Peyer's patch (tissue), 4 donors: ENCODE measurements around the gene PALM2AKAP2. TPM values are rescaled to one million over a fixed set of nuclear protein-coding genes. Genes with fewer than 3 reads are reported as not detected.

ENCODE experiments used
- DNase-seq, 3 donors: peaks; one replicate each; pipeline ENCODE4 v3.0.0-alpha.2; 2017 to 2019
- H3K27ac ChIP-seq, 4 donors: fragments of 200-600 bp; sonication (generic); one replicate each; pipeline ENCODE4 v1.5.1; 2016 to 2019
- H3K27me3 ChIP-seq, 2 donors: fragments of 200-600 bp; sonication (generic); one replicate each; pipeline ENCODE4 v1.5.1; 2019
- H3K36me3 ChIP-seq, 3 donors: fragments of 200-600 bp; sonication (generic); one replicate each; pipeline ENCODE4 v1.5.1; 2016 to 2019
- H3K4me1 ChIP-seq, 4 donors: fragments of 200-600 bp; sonication (generic); one replicate each; pipeline ENCODE4 v1.5.1; 2016 to 2019
- H3K4me3 ChIP-seq, 4 donors: fragments of 200-600 bp; sonication (generic); 1 replicate in 3 of 4; 2 replicates in 1 of 4; pipeline ENCODE4 v1.5.1; 2016 to 2019; ENCODE audit warnings: mild to moderate bottlenecking in 1 of 4
- H3K9me3 ChIP-seq, 4 donors: fragments of 200-600 bp; sonication (generic); one replicate each; pipeline ENCODE4 v1.5.1; 2016 to 2019; ENCODE audit warnings: mild to moderate bottlenecking in 1 of 4
- POLR2A ChIP-seq, 2 donors: fragments of 450-650 bp; IDR thresholded peaks; one replicate each; pipeline ENCODE4 v1.5.1; 2017; ENCODE audit warnings: antibody characterized with exemption in 2 of 2, mild to moderate bottlenecking in 2 of 2, moderate library complexity in 2 of 2
- total RNA-seq, 4 donors: library from RNA; depleted of rRNA; stranded (reverse); fragments of >200 nt; gene quantifications; one replicate each; pipeline ENCODE4 v1.1.0, GENCODE V29; 2016
- TF ChIP-seq, protein P1 (sequence below), 6 experiments: fragments of 450-650 bp in 4 of 6; fragments of 200-600 bp in 2 of 6; sonication (generic) in 1 of 6; IDR thresholded peaks; one replicate each; pipeline ENCODE4 v1.5.1; 2017 to 2019; ENCODE audit warnings: antibody characterized with exemption in 6 of 6, mild to moderate bottlenecking in 3 of 6, moderate library complexity in 1 of 6

PALM2AKAP2 gene
- 1 to 10 TPM in 2 of 4 donors, not detected in 2; 1.9 to 3.3 TPM for total RNA-seq

DNA sequence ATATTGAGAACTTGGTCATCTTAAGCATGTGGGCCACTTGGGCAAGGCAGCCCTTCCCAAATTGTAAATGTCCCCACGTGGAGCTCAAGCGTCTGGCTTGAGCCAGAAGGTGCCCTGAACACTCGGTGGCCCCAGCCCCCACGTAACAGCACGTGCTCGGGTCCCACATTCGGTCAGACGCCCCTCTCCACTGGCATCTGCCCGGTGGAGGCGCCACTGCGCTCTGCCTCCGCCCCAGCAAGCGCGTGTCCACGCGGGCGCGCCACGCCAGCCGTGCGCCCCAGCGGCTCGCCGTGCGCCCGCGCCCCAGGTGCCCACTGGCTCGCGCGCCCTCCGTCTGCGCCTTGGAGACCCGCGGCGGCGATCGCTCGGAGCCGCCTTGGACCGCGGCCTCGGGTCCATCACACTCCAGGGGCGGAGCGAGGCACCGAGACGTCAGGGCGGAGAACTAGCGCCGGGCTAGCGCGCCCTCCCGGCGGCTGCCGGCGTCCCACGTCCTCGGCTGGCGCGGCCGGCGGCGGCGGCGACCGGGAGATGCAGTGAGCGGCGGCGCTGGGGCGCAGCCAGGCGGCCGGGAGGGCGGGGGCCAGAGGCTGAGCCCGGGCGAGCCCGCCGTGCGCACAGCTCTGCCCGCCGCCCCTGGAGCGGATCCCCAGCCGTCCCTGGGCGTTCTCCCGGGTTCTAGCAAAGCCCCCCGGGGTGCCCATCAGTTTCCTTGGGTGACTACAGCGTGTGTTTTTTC lies at the start of gene PALM2AKAP2:
Gene PALM2AKAP2, plus strand, starts transcription at position 488 of the 742 bp plus-strand sequence. CDS start 291 bp downstream, outside the sequence.
- TF ChIP-seq, protein P1, sequence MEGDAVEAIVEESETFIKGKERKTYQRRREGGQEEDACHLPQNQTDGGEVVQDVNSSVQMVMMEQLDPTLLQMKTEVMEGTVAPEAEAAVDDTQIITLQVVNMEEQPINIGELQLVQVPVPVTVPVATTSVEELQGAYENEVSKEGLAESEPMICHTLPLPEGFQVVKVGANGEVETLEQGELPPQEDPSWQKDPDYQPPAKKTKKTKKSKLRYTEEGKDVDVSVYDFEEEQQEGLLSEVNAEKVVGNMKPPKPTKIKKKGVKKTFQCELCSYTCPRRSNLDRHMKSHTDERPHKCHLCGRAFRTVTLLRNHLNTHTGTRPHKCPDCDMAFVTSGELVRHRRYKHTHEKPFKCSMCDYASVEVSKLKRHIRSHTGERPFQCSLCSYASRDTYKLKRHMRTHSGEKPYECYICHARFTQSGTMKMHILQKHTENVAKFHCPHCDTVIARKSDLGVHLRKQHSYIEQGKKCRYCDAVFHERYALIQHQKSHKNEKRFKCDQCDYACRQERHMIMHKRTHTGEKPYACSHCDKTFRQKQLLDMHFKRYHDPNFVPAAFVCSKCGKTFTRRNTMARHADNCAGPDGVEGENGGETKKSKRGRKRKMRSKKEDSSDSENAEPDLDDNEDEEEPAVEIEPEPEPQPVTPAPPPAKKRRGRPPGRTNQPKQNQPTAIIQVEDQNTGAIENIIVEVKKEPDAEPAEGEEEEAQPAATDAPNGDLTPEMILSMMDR (IDR thresholded peaks at IDR 0.05) = peak in 3 of 6 experiments; percentile 33 to 42 (median 34)
- TF ChIP-seq POLR2A (IDR thresholded peaks at IDR 0.05) = no peak
- peak in 2 of 3 donors; percentile 52 to 68 for DNase-seq
- Histone ChIP-seq H3K36me3 (no peaks in the 10 kb centered on the region), H3K9me3 (no peaks in the 10 kb centered on the region), H3K4me3 (peak within 1 kb of the TSS; percentile 14 to 60 (median 38)), H3K4me1 (peaks cover 0 to 5% (median 2%) of the 10 kb centered on the region in 4 donors), H3K27ac (peak within 1 kb of the TSS in 2 of 4 donors; percentile 25 to 39), H3K27me3 (no peaks in the 10 kb centered on the region)

DNA sequence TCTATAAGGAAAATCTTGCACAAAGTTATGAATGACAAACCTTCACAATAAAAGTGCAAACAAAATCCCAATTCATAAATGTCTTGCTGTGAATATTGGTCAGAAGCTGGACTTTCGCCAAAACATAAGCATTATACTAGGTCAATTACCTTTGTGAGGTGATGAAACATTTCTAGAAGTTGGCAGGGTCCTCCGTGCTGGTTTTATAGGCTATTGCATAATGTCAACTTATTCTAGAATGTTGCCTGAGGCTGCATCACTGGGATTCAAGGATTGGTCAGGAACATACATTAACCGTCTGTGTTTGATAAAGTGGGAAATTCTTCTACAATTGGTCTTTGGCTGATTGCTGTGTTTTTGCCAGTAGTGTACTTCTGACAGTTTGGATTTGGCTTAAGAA lies 49.8 kb upstream of the PALM2AKAP2 start:
- DNase-seq = peak in 1 of 3 donors; percentile 48
- Histone ChIP-seq H3K9me3 (no peaks in the 10 kb centered on the region), H3K27me3 (no peaks in the 10 kb centered on the region), H3K4me1 (peaks cover 0 to 4% (median 0%) of the 10 kb centered on the region in 4 donors), H3K27ac (no peak overlapping the region), H3K36me3 (no peaks in the 10 kb centered on the region), H3K4me3 (no peak overlapping the region)
- TF ChIP-seq, protein P1 (IDR thresholded peaks at IDR 0.05) = no peak
- TF ChIP-seq POLR2A (IDR thresholded peaks at IDR 0.05) = no peak

DNA sequence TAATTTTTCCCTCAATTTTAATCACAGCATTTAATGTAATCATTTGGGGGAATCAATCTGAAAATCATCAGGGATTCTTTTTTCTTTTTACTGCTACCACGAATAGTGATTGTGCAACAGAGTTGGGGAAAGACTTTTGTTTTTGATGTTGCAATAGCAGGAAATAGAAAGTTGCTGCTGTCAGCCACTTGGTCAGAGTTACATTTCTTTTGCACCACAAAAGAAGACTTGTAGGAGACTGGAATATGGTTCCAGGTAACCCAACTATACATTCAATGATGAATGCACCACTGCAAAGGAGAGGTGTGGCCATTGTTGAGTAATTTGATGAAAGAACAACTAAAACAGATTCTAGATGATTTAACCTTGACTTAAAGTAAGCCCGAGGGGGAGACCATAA lies 46.3 kb upstream of the PALM2AKAP2 start:
- Histone ChIP-seq H3K4me3 (no peak overlapping the region), H3K27me3 (no peaks in the 10 kb centered on the region), H3K36me3 (no peaks in the 10 kb centered on the region), H3K27ac (no peak overlapping the region), H3K4me1 (peaks cover 0 to 4% (median 0%) of the 10 kb centered on the region in 4 donors), H3K9me3 (no peaks in the 10 kb centered on the region)
- DNase-seq = no peak
- TF ChIP-seq, protein P1 (IDR thresholded peaks at IDR 0.05) = no peak
- no peak for TF ChIP-seq POLR2A (IDR thresholded peaks at IDR 0.05)

DNA sequence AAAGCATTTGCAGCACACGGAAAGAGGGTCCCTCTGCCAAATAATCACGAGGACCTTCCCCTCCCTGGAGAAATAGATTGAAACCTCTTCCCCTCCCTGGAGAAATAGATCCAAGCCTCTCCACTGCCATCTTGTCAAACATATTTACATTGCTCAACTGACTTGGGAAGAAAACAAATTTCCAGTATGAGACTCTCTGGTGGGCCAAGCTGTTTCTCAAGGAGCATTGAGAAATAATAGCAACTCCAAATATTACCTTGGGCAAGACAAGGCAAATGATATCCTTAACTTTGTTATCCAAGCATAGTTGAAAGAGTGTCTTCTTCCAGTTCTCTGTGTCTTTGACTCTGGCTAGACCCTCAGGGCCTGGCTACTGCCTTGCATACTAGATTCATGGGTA lies 45.2 kb upstream of the PALM2AKAP2 start:
- DNase-seq = no peak
- H3K36me3 ChIP-seq = no peaks in the 10 kb centered on the region
- no peak overlapping the region for H3K27ac ChIP-seq
- no peak overlapping the region for H3K4me3 ChIP-seq
- H3K4me1 ChIP-seq = peaks cover 0 to 4% (median 0%) of the 10 kb centered on the region in 4 donors
- H3K9me3 ChIP-seq = no peaks in the 10 kb centered on the region
- TF ChIP-seq, protein P1 (IDR thresholded peaks at IDR 0.05) = no peak
- TF ChIP-seq POLR2A (IDR thresholded peaks at IDR 0.05) = no peak
- H3K27me3 ChIP-seq = no peaks in the 10 kb centered on the region

DNA sequence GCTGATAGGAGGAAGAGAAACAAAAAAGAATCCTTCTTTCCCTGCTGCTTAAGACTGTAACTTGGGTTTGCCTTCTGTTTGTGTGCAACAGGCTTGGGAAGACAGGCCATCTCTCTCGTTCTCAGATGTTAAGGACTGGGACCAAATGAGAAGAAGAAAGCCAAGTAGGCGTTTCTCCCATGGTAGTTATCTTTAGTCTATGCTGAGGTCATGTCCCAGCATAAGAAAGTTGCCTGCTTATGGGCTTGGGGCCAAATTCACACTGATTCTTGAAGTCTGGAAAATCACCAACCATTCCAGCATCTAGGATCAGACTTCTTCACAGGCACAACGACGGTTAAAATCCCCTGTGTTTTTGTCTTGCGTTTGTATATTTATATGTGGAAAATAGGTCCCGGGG lies 44.2 kb upstream of the PALM2AKAP2 start:
- Histone ChIP-seq H3K27ac (no peak overlapping the region), H3K9me3 (no peaks in the 10 kb centered on the region), H3K4me3 (no peak overlapping the region), H3K27me3 (no peaks in the 10 kb centered on the region), H3K4me1 (peaks cover 0 to 4% (median 0%) of the 10 kb centered on the region in 4 donors), H3K36me3 (no peaks in the 10 kb centered on the region)
- DNase-seq = no peak
- TF ChIP-seq POLR2A (IDR thresholded peaks at IDR 0.05) = no peak
- TF ChIP-seq, protein P1 (IDR thresholded peaks at IDR 0.05) = no peak
